Calu3 (cell line): ENCODE measurements around the gene CEP128. TPM values are rescaled to one million over a fixed set of nuclear protein-coding genes. Genes with fewer than 3 reads are reported as not detected.

Source experiments
- BruUV-seq: library from RNA; stranded (reverse); fragments of 400-500 nt; replicated peaks from 2 replicates; lab custom pipeline; 2021; lab: Mats Ljungman, UMichigan
- CTCF ChIA-PET: fragments of 300-600 bp; sonication (Branson Sonifier 250); formaldehyde crosslinking; loops from one replicate; lab custom pipeline; 2022; ENCODE audit warnings: antibody characterized with exemption; lab: Charles Lee
- DNase-seq: peaks from one replicate; pipeline ENCODE4 v3.0.0; 2022
- H3K27ac Mint-ChIP-seq: one replicate; pipeline ENCODE4 v1.8.0; 2022; ENCODE audit warnings: mixed read lengths; ENCODE audit not compliant: unreplicated experiment
- H3K27me3 Mint-ChIP-seq: one replicate; pipeline ENCODE4 v1.8.0; 2022; ENCODE audit warnings: mixed read lengths; ENCODE audit not compliant: unreplicated experiment
- H3K36me3 Mint-ChIP-seq: one replicate; pipeline ENCODE4 v1.8.0; 2022; ENCODE audit warnings: mild to moderate bottlenecking, moderate library complexity, mixed read lengths; ENCODE audit not compliant: insufficient read depth, unreplicated experiment
- H3K4me1 Mint-ChIP-seq: one replicate; pipeline ENCODE4 v1.8.0; 2022; ENCODE audit warnings: mild to moderate bottlenecking, low read depth, mixed read lengths; ENCODE audit not compliant: unreplicated experiment
- H3K4me3 Mint-ChIP-seq: one replicate; pipeline ENCODE4 v1.8.0; 2022; ENCODE audit warnings: mild to moderate bottlenecking, low read depth, moderate library complexity, mixed read lengths; ENCODE audit not compliant: unreplicated experiment
- H3K9me3 Mint-ChIP-seq: one replicate; pipeline ENCODE4 v1.8.0; 2022; ENCODE audit warnings: low read depth, mixed read lengths; ENCODE audit not compliant: unreplicated experiment
- intact Hi-C: fragments of 100-400 bp; cut with micrococcal nuclease; formaldehyde crosslinking; loops from one replicate; pipeline ENCODE4 v1.10.0; 2022; ENCODE audit not compliant: unreplicated experiment
- total RNA-seq: library from RNA; stranded (reverse); gene quantifications from 2 replicates; pipeline ENCODE4 v1.2.3, GENCODE V29; 2022
- TF ChIP-seq, protein P1 (sequence below): fragments of 200-600 bp; IDR thresholded peaks from one replicate; pipeline ENCODE4 v1.8.0; 2022; ENCODE audit warnings: antibody characterized with exemption; ENCODE audit not compliant: unreplicated experiment

The CEP128 gene
- total RNA-seq, 1 experiment from 2014 or later: 22.9 TPM

DNA sequence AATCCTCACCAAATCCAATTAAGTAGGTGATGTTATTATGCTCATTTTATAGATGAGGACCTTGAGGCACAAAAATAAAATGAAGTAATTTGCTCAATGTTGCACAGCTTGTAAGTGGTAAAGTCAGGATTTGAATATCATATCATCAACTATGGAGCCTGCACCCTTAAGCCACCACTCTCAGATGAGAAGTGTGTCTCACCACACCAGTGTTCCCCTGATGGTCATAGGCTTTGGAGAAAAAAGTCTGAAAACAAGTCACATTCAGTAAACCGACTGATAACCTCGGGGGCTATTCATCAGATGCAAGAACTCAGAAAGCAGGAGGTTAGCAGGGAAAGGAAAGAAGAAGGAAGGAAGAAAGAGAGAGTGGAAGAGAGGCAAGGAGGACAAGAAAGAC, 16.7 kb upstream of the CEP128 start:
- no TSS peak for BruUV-seq
- no peak for DNase-seq
- peaks cover 57% of the 10 kb centered on the region for H3K27me3 Mint-ChIP-seq
- H3K9me3 Mint-ChIP-seq: no peaks in the 10 kb centered on the region
- H3K36me3 Mint-ChIP-seq: peaks cover 5% of the 10 kb centered on the region
- CTCF ChIA-PET: interaction anchor here (0.6 kb wide), 1 partner anchor 273 kb away, joined by 4 read pairs; no protein-coding TSS in a partner anchor
- H3K4me1 Mint-ChIP-seq: no peaks in the 10 kb centered on the region
- TF ChIP-seq, protein P1, sequence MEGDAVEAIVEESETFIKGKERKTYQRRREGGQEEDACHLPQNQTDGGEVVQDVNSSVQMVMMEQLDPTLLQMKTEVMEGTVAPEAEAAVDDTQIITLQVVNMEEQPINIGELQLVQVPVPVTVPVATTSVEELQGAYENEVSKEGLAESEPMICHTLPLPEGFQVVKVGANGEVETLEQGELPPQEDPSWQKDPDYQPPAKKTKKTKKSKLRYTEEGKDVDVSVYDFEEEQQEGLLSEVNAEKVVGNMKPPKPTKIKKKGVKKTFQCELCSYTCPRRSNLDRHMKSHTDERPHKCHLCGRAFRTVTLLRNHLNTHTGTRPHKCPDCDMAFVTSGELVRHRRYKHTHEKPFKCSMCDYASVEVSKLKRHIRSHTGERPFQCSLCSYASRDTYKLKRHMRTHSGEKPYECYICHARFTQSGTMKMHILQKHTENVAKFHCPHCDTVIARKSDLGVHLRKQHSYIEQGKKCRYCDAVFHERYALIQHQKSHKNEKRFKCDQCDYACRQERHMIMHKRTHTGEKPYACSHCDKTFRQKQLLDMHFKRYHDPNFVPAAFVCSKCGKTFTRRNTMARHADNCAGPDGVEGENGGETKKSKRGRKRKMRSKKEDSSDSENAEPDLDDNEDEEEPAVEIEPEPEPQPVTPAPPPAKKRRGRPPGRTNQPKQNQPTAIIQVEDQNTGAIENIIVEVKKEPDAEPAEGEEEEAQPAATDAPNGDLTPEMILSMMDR: no peak
- no peak overlapping the region for H3K27ac Mint-ChIP-seq
- intact Hi-C loops: no loop called here
- no peak overlapping the region for H3K4me3 Mint-ChIP-seq

DNA sequence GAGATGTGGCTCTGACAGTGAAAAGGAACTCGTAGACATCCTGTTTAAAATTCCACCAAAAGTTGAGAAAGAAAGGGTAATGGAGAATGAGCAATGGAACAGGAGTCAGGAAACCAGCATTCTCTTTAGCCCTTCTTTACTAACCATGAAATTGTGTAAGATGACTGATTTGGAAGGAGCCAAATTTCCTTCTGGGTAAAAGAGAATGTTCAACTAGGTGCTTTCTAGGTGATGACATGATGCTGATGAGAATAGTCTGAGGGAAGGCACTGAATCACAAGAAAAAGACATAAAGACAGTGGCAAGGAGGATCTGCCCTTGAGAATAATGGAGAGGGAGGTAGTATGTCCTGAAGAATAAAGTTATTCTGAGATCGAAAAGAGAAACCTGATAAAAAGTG, 16.1 kb upstream of the CEP128 start:
- TF ChIP-seq, protein P1: no peak
- no peak overlapping the region for H3K27ac Mint-ChIP-seq
- CTCF ChIA-PET: interaction anchor here (0.6 kb wide), 1 partner anchor 273 kb away, joined by 4 read pairs; no protein-coding TSS in a partner anchor
- BruUV-seq: no TSS peak
- no peaks in the 10 kb centered on the region for H3K4me1 Mint-ChIP-seq
- DNase-seq: no peak
- H3K36me3 Mint-ChIP-seq: peaks cover 5% of the 10 kb centered on the region
- intact Hi-C loops: no loop called here
- peaks cover 57% of the 10 kb centered on the region for H3K27me3 Mint-ChIP-seq
- no peak overlapping the region for H3K4me3 Mint-ChIP-seq
- no peaks in the 10 kb centered on the region for H3K9me3 Mint-ChIP-seq

DNA sequence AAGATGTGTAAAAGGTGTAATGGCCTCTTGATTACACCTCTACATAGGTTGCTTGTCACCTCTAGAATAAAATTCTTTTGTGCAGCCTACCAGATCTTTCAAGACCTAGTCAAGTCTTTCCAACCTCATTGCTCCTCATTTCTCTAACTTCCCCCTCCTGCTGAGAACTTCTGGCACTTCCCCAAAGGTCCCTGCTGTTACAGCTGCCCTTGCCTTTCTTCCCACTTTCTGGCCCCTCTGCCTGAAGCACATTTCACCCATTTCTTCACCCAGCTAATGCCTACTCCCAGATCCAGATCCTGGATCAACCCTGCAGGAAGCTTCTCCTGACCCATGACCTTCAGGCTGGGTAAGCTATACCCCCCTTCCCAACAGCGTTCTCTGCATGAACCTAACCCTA, 15.4 kb upstream of the CEP128 start:
- CTCF ChIA-PET: no interaction called here
- Mint-ChIP-seq H3K9me3 (no peaks in the 10 kb centered on the region), H3K36me3 (peaks cover 5% of the 10 kb centered on the region), H3K27me3 (peaks cover 63% of the 10 kb centered on the region), H3K4me3 (no peak overlapping the region), H3K27ac (no peak overlapping the region), H3K4me1 (no peaks in the 10 kb centered on the region)
- no peak for DNase-seq
- TF ChIP-seq, protein P1: no peak
- BruUV-seq: no TSS peak
- intact Hi-C loops: no loop called here

DNA sequence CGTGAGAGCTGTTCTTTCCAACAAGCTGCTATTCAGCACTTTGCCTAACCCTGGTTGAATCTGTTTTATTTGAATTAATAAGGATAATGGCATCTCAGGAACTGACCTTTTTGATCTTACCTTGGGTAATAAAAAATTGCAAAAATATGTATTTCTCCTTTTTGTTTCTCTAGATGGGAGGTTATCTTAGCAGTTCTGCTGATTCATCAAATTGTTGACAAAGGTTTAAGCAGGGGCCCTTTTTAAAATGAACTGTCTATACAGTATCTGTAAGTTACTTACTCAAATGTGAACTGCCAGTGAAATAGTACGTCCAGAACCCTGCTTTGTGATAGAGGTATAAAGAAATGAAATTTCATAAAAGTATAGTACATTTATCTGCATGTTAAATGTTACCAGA, 14.6 kb upstream of the CEP128 start:
- intact Hi-C loops: no loop called here
- CTCF ChIA-PET: interaction anchor here (1.0 to 1.9 kb wide), 3 partner anchors 31 to 509 kb away, joined by 3 to 14 read pairs (median 3); no protein-coding TSS in a partner anchor
- H3K36me3 Mint-ChIP-seq: peaks cover 5% of the 10 kb centered on the region
- DNase-seq: no peak
- H3K27ac Mint-ChIP-seq: no peak overlapping the region
- BruUV-seq: no TSS peak
- TF ChIP-seq, protein P1: no peak
- no peaks in the 10 kb centered on the region for H3K4me1 Mint-ChIP-seq
- no peaks in the 10 kb centered on the region for H3K9me3 Mint-ChIP-seq
- no peak overlapping the region for H3K4me3 Mint-ChIP-seq
- peaks cover 71% of the 10 kb centered on the region for H3K27me3 Mint-ChIP-seq
